ENCODE data around the gene SSUH2.
A peak's percentile ranks its signal among the peaks of the same experiment; 100 is the strongest.

The SSUH2 gene

DNA sequence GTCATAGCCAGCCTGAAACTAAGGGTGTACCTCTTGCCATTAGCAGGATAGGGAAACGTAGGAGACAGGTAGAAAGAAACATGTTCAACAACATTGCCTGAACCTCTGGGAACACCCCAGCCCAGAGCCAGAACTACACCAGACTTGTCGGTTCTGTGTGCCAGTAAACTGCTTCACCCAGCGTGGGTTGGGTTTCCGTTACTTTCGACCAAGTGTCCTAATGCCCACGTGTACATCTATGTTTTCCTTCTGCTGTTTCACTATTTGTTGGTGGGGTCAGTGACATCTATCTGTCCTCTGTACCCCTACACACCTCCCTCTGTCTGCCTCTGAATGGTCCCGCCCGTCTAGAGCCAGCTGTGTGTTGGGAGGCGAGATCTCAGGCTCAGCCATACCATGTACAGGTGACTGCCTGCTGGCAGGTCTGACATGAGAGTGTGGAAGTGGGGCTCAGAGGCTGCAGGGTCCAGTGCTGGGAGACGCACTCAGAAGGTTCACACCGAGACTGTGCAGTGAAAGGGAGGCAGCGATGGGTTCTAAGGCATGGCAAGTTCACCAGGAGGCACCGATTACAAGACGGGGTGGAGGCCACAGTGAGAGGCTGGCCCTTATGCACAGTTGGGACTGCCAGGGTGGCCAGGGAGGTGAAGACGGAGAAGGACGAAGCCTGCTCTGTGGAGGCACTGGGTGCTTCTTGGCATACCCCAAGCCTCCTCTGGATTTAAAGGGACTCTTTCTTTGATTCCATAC, 36.4 kb downstream of the SSUH2 start:
- TF ChIP-seq CTCF (IDR thresholded peaks at IDR 0.05; ENCODE audit: low read depth, low read length, missing control alignments): no peak
- in situ Hi-C loops (cut with HindIII; ENCODE audit: low sequenced_read_pairs): no loop called here

DNA sequence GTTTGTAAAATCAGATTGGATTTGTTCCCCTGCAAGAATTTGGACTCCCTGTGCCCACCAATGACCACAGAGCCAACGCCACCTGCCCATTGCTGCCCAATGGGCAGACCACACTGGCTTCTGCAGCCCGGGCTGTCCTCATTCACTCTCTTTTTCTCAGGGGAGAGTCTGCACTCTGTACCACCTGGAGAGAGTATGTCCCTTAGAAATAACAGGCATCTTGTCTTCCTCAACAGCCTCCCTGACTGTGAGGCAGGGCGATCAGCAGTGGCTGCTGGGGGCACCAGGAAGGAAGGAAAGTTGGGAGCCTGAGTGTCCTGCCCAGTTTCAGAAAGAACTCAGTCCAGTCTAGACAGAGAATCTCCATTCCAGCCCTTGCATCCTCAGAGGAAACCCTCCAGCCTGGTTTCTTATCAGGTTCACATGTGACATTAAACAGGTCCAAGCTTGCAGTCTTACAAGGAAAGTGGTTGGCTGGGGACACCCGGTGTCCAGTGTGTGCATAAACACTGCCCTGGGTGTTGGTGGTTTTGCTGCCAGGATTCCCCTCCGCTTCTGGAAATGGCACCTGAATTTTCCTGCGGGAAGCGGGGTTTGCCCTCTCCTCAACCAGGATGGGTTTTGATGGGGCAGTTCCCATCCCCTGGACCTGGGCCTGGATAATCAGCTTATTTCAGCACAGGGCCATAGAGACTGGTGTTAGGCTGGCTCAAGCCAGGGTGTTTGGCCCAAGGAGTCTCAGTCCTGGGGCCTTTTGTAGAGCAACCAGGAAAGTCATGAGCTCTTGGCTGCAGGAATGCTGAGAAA, 37.2 kb downstream of the SSUH2 start:
- in situ Hi-C loops (cut with HindIII; ENCODE audit: low sequenced_read_pairs): no loop called here

More for the DNA sequence above, 36.4 kb downstream of the SSUH2 start:
- no peak for DNase-seq (ENCODE audit: low read depth)
- no peak overlapping the region for H3K4me3 ChIP-seq (ENCODE audit: low read depth, low read length)

GRCh38 chr3:8606701-8607231, 37.8 kb downstream of the SSUH2 start:
- no peak for DNase-seq (ENCODE audit: low read depth)
- in situ Hi-C loops (cut with HindIII; ENCODE audit: low sequenced_read_pairs): no loop called here
- TF ChIP-seq CTCF (IDR thresholded peaks at IDR 0.05; ENCODE audit: low read depth, low read length, missing control alignments): no peak
- no peak overlapping the region for H3K4me3 ChIP-seq (ENCODE audit: low read depth, low read length)

More for the DNA sequence above, 37.2 kb downstream of the SSUH2 start:
- H3K4me3 ChIP-seq (ENCODE audit: low read depth, low read length): no peak overlapping the region
- peak; percentile 75 for TF ChIP-seq CTCF (IDR thresholded peaks at IDR 0.05; ENCODE audit: low read depth, low read length, missing control alignments)
- DNase-seq (ENCODE audit: low read depth): peak; percentile 64

DNA sequence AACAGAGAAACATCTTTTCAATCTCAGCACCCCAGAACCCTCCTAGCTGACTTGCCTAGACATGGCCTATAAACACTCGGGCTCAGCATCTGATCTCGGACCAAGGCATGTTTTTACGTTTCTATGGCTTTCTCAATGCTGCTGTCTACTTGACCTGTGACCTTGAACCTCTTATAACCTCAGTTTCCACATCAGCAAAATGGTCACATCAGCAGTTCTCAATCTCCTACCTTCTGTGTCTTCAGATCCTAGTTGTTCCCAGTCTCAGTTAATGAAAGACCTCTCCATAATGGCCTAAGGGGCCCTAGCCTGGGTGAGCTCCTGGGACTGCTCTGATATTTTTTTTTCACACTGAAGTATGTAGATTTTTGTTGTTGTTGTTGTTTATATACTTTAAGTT, 39.6 kb downstream of the SSUH2 start:
- DNase-seq (ENCODE audit: low read depth): no peak
- TF ChIP-seq CTCF (IDR thresholded peaks at IDR 0.05; ENCODE audit: low read depth, low read length, missing control alignments): no peak
- in situ Hi-C loops (cut with HindIII; ENCODE audit: low sequenced_read_pairs): no loop called here
- no peak overlapping the region for H3K4me3 ChIP-seq (ENCODE audit: low read depth, low read length)

DNA sequence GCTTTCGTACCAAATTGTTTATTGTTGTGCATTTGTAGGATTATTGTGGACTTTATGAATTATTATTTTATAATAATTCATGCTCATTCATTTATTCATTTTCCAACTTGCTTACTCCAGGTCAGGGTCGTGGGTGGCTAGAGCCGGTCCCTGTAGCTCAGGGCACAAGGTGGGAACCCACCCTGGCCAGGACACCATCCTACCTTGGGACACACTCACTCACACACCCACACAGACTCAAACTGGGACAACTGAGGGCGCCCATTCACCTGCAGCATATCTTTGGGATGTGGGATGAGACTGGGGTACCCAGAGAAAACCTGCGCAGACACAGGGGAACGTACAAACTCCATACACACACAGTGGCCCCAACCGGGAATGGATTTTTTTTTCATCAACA, 40.6 kb downstream of the SSUH2 start:
- no peak for DNase-seq (ENCODE audit: low read depth)
- no peak for TF ChIP-seq CTCF (IDR thresholded peaks at IDR 0.05; ENCODE audit: low read depth, low read length, missing control alignments)
- in situ Hi-C loops (cut with HindIII; ENCODE audit: low sequenced_read_pairs): no loop called here
- H3K4me3 ChIP-seq (ENCODE audit: low read depth, low read length): no peak overlapping the region

DNA sequence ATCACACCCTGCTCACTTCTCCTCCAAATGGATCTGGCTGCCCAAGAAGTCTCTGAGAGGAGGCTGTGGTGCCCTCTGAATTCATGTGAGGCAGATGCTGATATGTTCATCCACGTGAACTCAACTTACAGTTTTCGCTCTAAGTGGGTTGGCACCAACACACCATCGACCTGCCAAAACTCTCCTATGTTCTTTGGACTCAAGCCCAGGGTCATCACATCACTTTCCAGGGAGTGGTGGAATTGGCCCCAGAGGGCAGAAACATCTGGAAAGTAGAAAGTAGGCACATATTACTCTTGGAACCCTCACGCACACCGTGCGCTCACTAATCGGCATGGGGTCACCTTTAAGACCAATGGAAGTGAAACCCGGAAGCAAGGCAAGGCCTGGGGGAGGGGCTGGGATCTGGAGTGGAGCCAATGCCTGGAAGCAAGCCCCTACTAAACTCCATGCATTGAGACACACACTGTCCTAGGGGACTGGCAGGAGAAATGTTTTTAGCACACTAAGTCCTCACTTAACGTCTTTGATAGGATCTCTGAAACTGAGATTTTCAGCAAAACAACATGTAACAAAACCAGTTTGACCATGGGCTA, 41.4 kb downstream of the SSUH2 start:
- no peak overlapping the region for H3K4me3 ChIP-seq (ENCODE audit: low read depth, low read length)

More for the DNA sequence above, 41.4 kb downstream of the SSUH2 start:
- in situ Hi-C loops (cut with HindIII; ENCODE audit: low sequenced_read_pairs): no loop called here
- no peak for TF ChIP-seq CTCF (IDR thresholded peaks at IDR 0.05; ENCODE audit: low read depth, low read length, missing control alignments)
- DNase-seq (ENCODE audit: low read depth): no peak

Data from astrocyte of the cerebellum (primary cell).